KMS-11 (cell line): ENCODE data around the gene CCNG1.
"Not testable (repeated sequence)": the region's sequence is repeated elsewhere in the genome, so short reads cannot be mapped to it uniquely, and the experiment has no call there.

Source experiments
- H2AFZ ChIP-seq: fragments of 200-600 bp; sonication (generic); 2 replicates; pipeline ENCODE4 v1.6.1; 2016; ENCODE audit warnings: antibody characterized with exemption, mixed run types, low read depth
- H3K27ac ChIP-seq: fragments of 200-600 bp; sonication (generic); 2 replicates; pipeline ENCODE4 v1.6.1; 2016; ENCODE audit warnings: mild to moderate bottlenecking, mixed run types
- H3K27me3 ChIP-seq: fragments of 200-600 bp; sonication (generic); 2 replicates; pipeline ENCODE4 v1.6.1; 2017; ENCODE audit warnings: mild to moderate bottlenecking, low read depth, mixed run types, moderate library complexity; ENCODE audit not compliant: insufficient read depth
- H3K36me3 ChIP-seq: fragments of 200-600 bp; sonication (generic); 2 replicates; pipeline ENCODE4 v1.6.1; 2017; ENCODE audit warnings: mild to moderate bottlenecking, mixed run types; ENCODE audit not compliant: insufficient read depth
- H3K4me1 ChIP-seq: fragments of 200-600 bp; sonication (generic); 2 replicates; pipeline ENCODE4 v1.6.1; 2016; ENCODE audit warnings: mild to moderate bottlenecking, low read depth, mixed run types; ENCODE audit not compliant: poor library complexity, severe bottlenecking
- H3K4me2 ChIP-seq: fragments of 200-600 bp; sonication (generic); 2 replicates; pipeline ENCODE4 v1.7.0; 2016; ENCODE audit warnings: mild to moderate bottlenecking, mixed run types
- H3K4me3 ChIP-seq: fragments of 200-600 bp; sonication (generic); IDR thresholded peaks from 2 replicates; pipeline ENCODE4 v1.6.1; 2017; ENCODE audit warnings: low read depth, low read length, mixed read lengths; ENCODE audit not compliant: insufficient read depth
- H3K79me2 ChIP-seq: fragments of 200-600 bp; sonication (generic); 2 replicates; pipeline ENCODE4 v1.6.1; 2016; ENCODE audit warnings: low read depth, mixed run types; ENCODE audit not compliant: insufficient read depth
- H3K9ac ChIP-seq: fragments of 200-600 bp; sonication (generic); 2 replicates; pipeline ENCODE4 v1.6.1; 2016; ENCODE audit warnings: mild to moderate bottlenecking, mixed run types
- H4K20me1 ChIP-seq: fragments of 200-600 bp; sonication (generic); 2 replicates; pipeline ENCODE4 v1.6.1; 2016; ENCODE audit warnings: mild to moderate bottlenecking, mixed run types; ENCODE audit not compliant: insufficient read depth
- TF ChIP-seq, protein P1 (sequence below): fragments of 200-600 bp; sonication (generic); conservative IDR thresholded peaks from 2 replicates; pipeline ENCODE4 v1.6.1; 2017; ENCODE audit warnings: low read depth, mild to moderate bottlenecking, antibody characterized with exemption, low read length, moderate library complexity, mixed read lengths

The CCNG1 gene

GRCh38 chr5:163424836-163425235, 12.6 kb upstream of the CCNG1 start:
- Histone ChIP-seq H3K4me1 (no peaks in the 10 kb centered on the region), H3K36me3 (no peaks in the 10 kb centered on the region), H3K79me2 (no peaks in the 10 kb centered on the region), H4K20me1 (no peaks in the 10 kb centered on the region), H3K27ac (no peak overlapping the region), H3K27me3 (no peaks in the 10 kb centered on the region), H2AFZ (no peak overlapping the region), H3K9ac (no peak overlapping the region), H3K4me3 (no peak overlapping the region), H3K4me2 (no peak overlapping the region)
- TF ChIP-seq, protein P1, sequence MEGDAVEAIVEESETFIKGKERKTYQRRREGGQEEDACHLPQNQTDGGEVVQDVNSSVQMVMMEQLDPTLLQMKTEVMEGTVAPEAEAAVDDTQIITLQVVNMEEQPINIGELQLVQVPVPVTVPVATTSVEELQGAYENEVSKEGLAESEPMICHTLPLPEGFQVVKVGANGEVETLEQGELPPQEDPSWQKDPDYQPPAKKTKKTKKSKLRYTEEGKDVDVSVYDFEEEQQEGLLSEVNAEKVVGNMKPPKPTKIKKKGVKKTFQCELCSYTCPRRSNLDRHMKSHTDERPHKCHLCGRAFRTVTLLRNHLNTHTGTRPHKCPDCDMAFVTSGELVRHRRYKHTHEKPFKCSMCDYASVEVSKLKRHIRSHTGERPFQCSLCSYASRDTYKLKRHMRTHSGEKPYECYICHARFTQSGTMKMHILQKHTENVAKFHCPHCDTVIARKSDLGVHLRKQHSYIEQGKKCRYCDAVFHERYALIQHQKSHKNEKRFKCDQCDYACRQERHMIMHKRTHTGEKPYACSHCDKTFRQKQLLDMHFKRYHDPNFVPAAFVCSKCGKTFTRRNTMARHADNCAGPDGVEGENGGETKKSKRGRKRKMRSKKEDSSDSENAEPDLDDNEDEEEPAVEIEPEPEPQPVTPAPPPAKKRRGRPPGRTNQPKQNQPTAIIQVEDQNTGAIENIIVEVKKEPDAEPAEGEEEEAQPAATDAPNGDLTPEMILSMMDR, result no peak

- H3K36me3 ChIP-seq, H3K79me2 ChIP-seq, H2AFZ ChIP-seq, H3K27me3 ChIP-seq, H3K27ac ChIP-seq, H4K20me1 ChIP-seq, H3K4me1 ChIP-seq, H3K4me3 ChIP-seq, H3K4me2 ChIP-seq, H3K9ac ChIP-seq: not testable (repeated sequence)
Observed at GRCh38 chr5:163426128-163426527, 11.3 kb upstream of the CCNG1 start.

DNA sequence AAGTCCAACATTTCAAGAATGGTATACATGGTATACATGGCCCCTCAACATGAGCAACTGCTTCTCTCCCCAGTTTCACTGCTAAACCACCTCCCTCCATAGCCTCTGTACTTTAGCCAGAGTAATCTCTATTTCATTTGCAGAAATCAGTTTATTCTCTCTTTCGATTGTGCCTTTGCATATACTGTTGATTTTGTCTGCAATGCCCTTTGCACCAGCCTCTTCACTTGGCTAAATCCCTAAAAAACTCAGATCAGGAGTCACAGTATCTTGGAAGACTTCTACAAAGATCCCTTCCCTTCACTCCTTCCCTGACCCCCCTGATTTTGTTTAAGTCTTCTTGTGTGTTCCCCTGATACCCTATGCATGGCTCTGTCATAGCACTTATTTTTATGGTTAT, 4.9 kb upstream of the CCNG1 start:
- peaks cover 4% of the 10 kb centered on the region for H3K4me1 ChIP-seq
- H3K36me3 ChIP-seq, result no peaks in the 10 kb centered on the region
- H2AFZ ChIP-seq, result no peak overlapping the region
- no peak overlapping the region for H3K4me2 ChIP-seq
- no peak overlapping the region for H3K9ac ChIP-seq
- H3K27me3 ChIP-seq, result no peaks in the 10 kb centered on the region
- no peak overlapping the region for H3K27ac ChIP-seq
- TF ChIP-seq, protein P1, result no peak
- no peak overlapping the region for H3K4me3 ChIP-seq
- peaks cover 2% of the 10 kb centered on the region; the same call in 1 of the 2 replicates for H3K79me2 ChIP-seq
- H4K20me1 ChIP-seq, result no peaks in the 10 kb centered on the region

DNA sequence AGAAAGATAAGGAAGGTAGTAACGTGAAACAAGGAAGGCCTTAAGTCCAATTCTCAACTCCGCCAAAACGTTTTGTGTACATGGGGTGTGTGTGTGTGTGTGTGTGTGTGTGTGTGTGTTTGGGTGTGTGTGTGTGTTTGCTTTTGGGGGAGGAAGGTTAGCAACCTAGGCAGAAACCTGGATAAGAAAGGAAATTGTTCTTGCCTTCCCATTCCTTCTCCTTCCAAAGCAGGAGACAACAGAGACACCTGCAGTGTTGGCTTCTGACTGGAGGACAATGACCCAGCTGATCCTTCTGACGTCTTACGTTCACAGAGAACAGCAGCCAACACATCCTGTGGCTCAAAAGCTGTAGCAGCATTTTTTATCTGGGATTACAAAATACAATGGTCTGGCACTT, 4.1 kb upstream of the CCNG1 start:
- H3K4me1 ChIP-seq, result peaks cover 4% of the 10 kb centered on the region
- H3K9ac ChIP-seq, result no peak overlapping the region
- no peaks in the 10 kb centered on the region for H3K36me3 ChIP-seq
- TF ChIP-seq, protein P1, result no peak
- H4K20me1 ChIP-seq, result no peaks in the 10 kb centered on the region
- no peak overlapping the region for H3K4me3 ChIP-seq
- no peaks in the 10 kb centered on the region for H3K27me3 ChIP-seq
- H3K79me2 ChIP-seq, result peaks cover 9% of the 10 kb centered on the region; the same call in 1 of the 2 replicates
- no peak overlapping the region for H3K4me2 ChIP-seq
- H3K27ac ChIP-seq, result no peak overlapping the region
- no peak overlapping the region for H2AFZ ChIP-seq

DNA sequence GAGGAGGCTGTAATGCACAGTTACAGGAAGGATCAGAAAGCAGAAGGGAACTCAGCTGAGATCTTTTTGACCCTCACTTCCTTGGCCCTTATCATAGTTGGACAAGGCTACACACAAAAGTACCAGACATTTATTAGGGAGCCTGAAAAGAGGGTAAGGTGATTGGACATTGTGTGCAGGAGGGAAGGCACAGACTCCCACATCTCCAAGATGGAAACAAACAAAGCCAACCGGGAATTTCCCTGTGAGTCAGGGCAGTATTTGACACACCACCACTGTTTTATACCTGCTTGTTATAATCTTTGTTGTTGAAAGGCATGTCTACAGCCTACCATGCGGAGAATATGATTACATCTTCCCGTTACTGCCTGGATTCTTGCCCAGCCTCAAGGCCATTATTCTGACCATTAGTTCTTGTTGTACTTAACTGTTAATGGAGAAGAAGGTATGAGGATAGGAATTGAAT, 3.0 kb upstream of the CCNG1 start:
- H3K79me2 ChIP-seq, result peaks cover 17% of the 10 kb centered on the region
- no peak overlapping the region for H3K4me2 ChIP-seq
- H3K4me1 ChIP-seq, result peaks cover 6% of the 10 kb centered on the region
- no peaks in the 10 kb centered on the region for H4K20me1 ChIP-seq
- H3K36me3 ChIP-seq, result no peaks in the 10 kb centered on the region; the same call in 1 of the 2 replicates
- no peaks in the 10 kb centered on the region for H3K27me3 ChIP-seq
- no peak overlapping the region for H3K4me3 ChIP-seq
- TF ChIP-seq, protein P1, result no peak
- no peak overlapping the region for H3K27ac ChIP-seq
- H3K9ac ChIP-seq, result no peak overlapping the region
- H2AFZ ChIP-seq, result no peak overlapping the region
